PFSK-1 (cell line): ENCODE results near the gene PAX1.

Source experiments
- FOXP2 ChIP-seq: optimal IDR thresholded peaks from 2 replicates; pipeline ENCODE3; 2011; ENCODE audit warnings: borderline replicate concordance, control low read depth, inconsistent platforms; ENCODE audit not compliant: insufficient read depth; ENCODE audit errors: extremely low read length, extremely low read depth
- POLR2AphosphoS5 ChIP-seq: IDR thresholded peaks from 2 replicates; pipeline ENCODE4 v1.6.1; 2012; ENCODE audit warnings: low read depth, mild to moderate bottlenecking, control low read depth, low read length, moderate library complexity
- REST ChIP-seq, 2 experiments: IDR thresholded peaks; 2 replicates each; pipeline versions ENCODE4 v1.6.1 to v1.8.0; 2011 to 2012; ENCODE audit warnings: low read depth in 2 of 2, low read length in 2 of 2, control low read depth in 1 of 2, inconsistent platforms in 1 of 2, mild to moderate bottlenecking in 1 of 2, moderate library complexity in 1 of 2; ENCODE audit not compliant: insufficient read depth in 1 of 2
- SIN3A ChIP-seq: IDR thresholded peaks from 2 replicates; pipeline ENCODE4 v1.6.1; 2012; ENCODE audit warnings: mild to moderate bottlenecking, low read length, moderate library complexity, borderline replicate concordance; ENCODE audit not compliant: insufficient read depth
- TAF1 ChIP-seq: IDR thresholded peaks from 2 replicates; pipeline ENCODE4 v1.6.1; 2012; ENCODE audit warnings: low read length, control low read depth, borderline replicate concordance; ENCODE audit not compliant: insufficient read depth

DNA sequence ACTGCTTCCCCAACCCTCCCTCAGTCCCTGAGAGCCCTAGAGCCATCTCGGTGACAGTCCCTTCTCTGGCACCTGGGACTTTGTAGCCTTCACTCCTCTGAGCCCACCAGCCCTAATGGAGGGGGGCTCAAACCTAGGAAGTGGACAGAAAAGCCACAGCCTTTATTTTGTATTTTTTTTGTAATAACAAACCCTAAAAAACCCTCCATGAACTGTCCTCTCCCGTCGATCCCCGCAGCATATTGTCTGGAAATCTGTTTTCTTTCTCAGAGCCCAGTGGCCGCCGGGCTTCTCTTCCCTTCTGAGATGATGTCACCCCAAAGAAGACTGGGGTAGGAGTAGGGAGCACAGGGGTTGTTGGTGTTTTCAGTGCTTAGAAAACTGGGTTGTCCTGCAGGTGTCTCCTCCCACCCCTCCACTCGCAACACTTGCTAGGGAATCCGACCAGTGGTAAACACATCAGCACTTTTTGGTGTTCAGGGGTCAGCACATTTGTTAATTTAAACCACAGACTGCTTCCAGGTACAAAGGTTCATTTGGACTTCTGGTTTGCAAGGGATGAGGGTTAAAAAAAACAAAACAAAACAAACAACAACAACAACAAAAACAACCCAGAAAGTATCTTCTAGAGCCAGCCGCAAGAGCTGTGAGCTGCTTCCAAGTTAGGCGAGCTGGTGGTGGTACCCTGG is 9.9 kb downstream of the PAX1 start:
- TF ChIP-seq TAF1, result no peak
- no peak for TF ChIP-seq SIN3A
- TF ChIP-seq REST (IDR thresholded peaks at IDR 0.05; ENCODE audit: insufficient read depth in 1 of 2, low read depth in 2 of 2, low read length in 2 of 2), result no peak
- no peak for TF ChIP-seq POLR2AphosphoS5
- no peak for TF ChIP-seq FOXP2
